ENCODE measurements around the gene SETD1B. TPM values are rescaled to one million over a fixed set of nuclear protein-coding genes. Genes with fewer than 3 reads are reported as not detected.
"Not testable (repeated sequence)": the region's sequence is repeated elsewhere in the genome, so short reads cannot be mapped to it uniquely, and the experiment has no call there.

SETD1B gene
- 10 to 100 TPM; 13.8 to 16.7 TPM for total RNA-seq

DNA sequence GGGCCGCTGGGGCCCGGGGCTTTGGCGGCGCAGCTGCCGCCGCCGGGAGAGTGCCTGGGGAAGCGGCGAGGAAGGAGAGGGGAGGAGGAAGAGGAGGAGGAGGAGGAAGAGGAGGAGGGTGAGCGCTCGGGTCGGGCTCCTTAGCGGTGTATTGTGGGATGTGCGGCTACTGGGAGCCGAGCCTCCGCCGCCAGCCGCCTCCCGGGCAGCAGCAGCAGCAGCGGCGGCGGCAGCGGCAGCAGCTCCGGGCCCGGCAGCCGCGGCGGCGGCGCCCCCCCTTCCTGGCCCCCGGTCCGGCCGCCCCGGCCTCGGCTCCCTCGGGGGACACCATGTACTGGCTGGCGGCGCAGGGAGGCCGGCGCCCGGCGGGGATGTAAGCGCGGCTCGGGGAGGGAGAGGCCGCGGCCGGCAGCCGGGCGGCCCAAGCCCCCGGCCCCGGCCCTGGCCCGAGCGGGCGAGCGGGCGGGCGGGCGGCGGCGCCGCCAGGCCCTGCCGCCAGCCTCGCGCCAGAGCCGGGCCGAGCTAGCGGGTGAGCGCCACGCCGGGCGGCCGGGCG lies at the start of gene SETD1B:
Gene SETD1B (plus strand): TSS at position 149 of the 556 bp plus-strand sequence. CDS start 729 bp downstream, outside the sequence.
- peak; percentile 5 to 8 for ATAC-seq
- DNase-seq (ENCODE audit: low spot score in 2 of 2), result peak in 1 of 2 donors; percentile 49
- Mint-ChIP-seq H3K27ac (peak within 1 kb of the TSS; percentile 90 to 99), H3K9me3 (no peaks in the 10 kb centered on the region), H3K36me3 (peaks cover 37 to 38% of the 10 kb centered on the region in 2 donors)

DNA sequence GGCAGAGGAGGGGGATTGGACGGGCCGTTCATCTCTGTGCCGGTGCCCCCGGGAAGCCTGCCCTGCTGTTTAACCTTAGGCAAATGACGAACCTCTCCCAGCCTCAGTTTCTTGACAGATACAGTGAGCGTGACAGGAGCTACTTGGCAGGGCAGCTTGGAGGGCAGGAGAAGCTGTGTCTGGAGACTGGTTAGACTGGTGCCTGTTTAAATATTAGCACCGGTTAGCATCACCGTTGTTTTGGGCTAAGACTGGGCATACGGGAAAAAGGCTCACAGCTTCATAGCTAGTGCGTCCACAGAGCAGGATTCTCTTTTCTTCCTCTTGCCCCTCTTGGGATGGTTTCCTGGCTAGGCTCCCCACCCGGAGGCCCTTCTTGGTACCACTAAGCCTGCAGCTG lies 49.0 kb upstream of the SETD1B start:
- ATAC-seq (no peak), DNase-seq (ENCODE audit: low spot score in 2 of 2) (no peak)
- Mint-ChIP-seq H3K27ac (peak overlapping the region in 1 of 2 donors; percentile 67), H3K36me3 (no peaks in the 10 kb centered on the region), H3K9me3 (no peaks in the 10 kb centered on the region)

DNA sequence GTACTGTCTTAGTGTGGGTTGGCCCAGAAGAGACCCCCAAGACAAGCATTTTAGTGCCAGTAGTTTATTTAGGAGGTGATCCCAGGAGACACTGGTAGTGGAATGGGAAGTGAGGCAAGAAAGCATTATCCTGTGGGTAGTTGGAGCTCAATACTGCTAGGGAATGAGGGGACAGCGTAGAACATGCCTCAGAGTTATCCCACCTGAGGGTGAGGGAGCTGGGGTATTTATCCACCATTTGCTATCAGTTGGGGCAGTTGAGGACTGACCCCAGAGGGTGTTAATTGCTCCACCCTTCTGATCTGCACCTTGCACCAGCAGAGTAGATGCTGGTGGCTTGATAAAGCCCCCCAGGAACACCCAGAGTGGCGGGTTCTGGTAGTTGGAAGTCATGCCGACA lies 48.2 kb upstream of the SETD1B start:
- H3K27ac Mint-ChIP-seq, result no peak overlapping the region
- no peaks in the 10 kb centered on the region for H3K9me3 Mint-ChIP-seq

DNA sequence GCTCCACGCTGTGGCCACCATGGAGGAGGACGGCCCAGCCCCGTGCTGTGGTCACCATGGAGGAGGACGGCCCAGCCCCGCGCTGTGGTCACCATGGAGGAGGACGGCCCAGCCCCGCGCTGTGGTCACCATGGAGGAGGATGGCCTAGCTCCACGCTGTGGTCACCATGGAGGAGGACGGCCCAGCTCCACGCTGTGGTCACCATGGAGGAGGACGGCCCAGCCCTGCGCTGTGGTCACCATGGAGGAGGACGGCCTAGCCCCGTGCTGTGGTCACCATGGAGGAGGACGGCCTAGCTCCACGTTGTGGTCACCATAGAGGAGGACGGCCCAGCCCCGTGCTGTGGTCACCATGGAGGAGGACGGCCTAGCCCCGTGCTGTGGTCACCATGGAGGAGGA lies 45.3 kb upstream of the SETD1B start:
- H3K9me3 Mint-ChIP-seq; DNase-seq (ENCODE audit: low spot score in 2 of 2); ATAC-seq; H3K27ac Mint-ChIP-seq; H3K36me3 Mint-ChIP-seq: not testable (repeated sequence)

More for the DNA sequence above, 48.2 kb upstream of the SETD1B start:
- no peak for ATAC-seq
- no peak for DNase-seq (ENCODE audit: low spot score in 2 of 2)
- no peaks in the 10 kb centered on the region for H3K36me3 Mint-ChIP-seq

DNA sequence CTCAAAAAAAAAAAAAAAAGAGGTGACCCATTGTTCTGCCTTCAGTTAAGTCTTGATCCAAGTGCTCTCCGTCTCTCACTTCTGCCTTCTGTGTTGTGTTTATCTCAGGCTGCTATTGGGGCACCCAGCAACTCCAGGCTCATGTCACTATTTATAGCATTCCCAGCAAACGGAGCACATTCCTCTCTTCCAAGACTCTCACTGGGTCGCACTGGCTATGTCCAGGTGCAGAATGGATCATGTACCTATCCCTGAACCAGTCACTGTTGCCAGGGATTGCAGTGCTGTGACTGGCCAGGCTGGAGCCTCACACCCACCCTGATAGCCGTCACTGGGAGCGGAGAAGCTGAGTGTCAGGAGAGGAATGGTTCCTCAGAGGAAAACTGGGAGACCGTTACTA lies 41.5 kb upstream of the SETD1B start:
- ATAC-seq (no peak), DNase-seq (ENCODE audit: low spot score in 2 of 2) (no peak)
- Mint-ChIP-seq H3K27ac (peak overlapping the region in 1 of 2 donors; percentile 83), H3K36me3 (no peaks in the 10 kb centered on the region), H3K9me3 (no peaks in the 10 kb centered on the region)

DNA sequence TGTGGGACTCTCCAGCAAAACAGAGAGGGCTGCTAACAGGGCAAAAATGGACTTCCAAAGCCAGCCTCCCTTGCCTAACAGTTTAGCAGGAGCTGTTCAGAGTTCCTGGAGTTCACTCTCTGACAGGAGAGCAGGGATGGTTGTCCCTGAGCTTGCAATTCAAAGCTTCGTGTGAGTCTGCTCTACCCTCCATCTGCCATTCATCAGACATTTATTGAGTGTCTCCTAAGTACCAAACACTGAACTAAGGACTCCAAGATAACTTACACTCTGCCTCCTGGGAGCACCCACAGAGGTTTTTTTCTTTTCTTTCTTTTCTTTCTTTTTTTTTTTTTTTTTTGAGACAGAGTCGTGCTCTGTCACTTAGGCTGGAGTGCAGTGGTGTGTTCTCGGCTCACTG lies 39.0 kb upstream of the SETD1B start:
- ATAC-seq, result no peak
- no peak for DNase-seq (ENCODE audit: low spot score in 2 of 2)
- Mint-ChIP-seq H3K36me3 (no peaks in the 10 kb centered on the region), H3K9me3 (no peaks in the 10 kb centered on the region), H3K27ac (peak overlapping the region in 1 of 2 donors; percentile 44)

DNA sequence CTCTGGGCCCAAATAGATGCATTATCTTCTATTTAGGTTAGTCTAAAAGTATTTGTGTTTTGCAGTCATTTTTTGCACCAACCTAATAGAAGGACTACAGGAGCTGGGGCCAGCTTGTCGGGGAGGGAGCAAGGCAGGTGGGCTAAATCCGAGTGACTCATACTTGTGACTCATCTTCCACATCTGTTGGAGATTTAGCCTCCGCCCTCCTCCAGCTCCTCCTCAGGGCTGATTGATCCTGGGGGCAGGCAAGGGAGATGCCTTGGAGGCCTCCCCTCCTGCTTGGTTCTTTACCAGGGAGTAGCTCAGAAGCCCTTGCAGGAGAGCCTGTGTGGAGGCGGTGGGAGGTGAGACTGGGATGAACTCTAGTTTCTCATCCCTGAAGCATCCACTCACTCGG lies 38.2 kb upstream of the SETD1B start:
- no peak overlapping the region for H3K27ac Mint-ChIP-seq
- DNase-seq (ENCODE audit: low spot score in 2 of 2) (no peak), ATAC-seq (no peak)
- H3K36me3 Mint-ChIP-seq, result no peaks in the 10 kb centered on the region
- no peaks in the 10 kb centered on the region for H3K9me3 Mint-ChIP-seq

DNA sequence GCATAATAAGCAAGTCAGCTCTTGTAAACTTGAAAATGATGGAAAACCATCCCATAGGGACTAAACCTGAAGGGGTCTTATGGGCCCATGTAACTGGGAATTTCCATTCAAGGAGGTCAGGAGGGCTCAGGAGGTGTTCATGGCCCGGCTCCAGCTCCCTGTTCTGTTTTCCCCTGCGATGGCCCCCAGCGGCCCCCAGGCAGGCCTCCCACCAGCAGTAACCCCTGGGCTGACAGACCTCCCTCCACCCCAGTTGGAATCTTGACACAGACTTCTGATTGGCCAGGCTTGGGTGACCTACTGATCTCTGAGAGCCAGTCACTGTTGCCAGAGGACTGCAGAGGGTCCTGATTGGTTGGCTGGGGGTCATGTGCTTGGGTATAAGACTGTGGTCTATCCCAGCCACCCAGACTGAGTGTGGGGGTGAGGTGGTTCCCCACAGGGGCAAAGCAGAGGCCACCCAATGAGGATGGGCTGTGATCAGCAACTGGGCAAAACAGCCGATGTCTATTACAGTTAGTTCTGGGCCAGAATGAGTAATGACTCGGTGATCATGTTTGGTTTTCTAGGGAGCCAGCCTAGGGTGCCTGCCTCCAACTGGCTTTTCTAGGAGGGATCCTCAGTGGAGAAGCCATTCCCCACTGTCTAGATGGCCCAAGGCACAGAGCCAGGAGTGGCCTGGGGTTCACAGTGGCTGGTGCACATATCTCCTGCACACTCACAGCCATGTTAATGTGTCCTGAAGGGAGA lies 37.3 kb upstream of the SETD1B start:
- DNase-seq (ENCODE audit: low spot score in 2 of 2) (no peak), ATAC-seq (peak; percentile 49 to 59)
- no peaks in the 10 kb centered on the region for H3K9me3 Mint-ChIP-seq
- no peak overlapping the region for H3K27ac Mint-ChIP-seq
- H3K36me3 Mint-ChIP-seq, result no peaks in the 10 kb centered on the region

DNA sequence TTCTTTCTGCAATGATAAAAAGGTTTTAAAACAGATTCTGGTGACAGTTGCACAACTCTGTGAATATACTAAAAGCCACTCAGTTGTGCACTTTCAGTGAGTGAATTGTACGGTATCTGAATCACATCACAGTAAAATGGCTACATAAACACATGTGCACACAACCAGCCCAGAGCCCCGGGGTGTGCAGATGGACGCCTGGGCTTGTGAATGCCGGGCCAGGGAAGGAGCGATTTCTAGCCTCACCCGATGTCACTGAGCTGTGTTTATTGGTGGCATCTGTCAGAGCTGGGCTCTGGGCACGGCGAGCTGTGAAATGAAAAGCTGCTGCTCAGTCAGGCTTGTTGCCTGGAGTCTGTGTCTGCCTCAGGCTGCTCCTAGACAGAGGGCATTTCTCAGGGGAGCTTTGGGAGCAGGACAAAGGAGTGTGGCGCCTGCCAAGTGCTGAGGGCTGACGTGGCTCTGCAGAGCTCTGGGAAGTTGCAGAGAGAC lies 36.2 kb upstream of the SETD1B start:
- H3K9me3 Mint-ChIP-seq, result no peaks in the 10 kb centered on the region
- H3K27ac Mint-ChIP-seq, result no peak overlapping the region
- DNase-seq (ENCODE audit: low spot score in 2 of 2) (no peak), ATAC-seq (no peak)
- no peaks in the 10 kb centered on the region for H3K36me3 Mint-ChIP-seq

DNA sequence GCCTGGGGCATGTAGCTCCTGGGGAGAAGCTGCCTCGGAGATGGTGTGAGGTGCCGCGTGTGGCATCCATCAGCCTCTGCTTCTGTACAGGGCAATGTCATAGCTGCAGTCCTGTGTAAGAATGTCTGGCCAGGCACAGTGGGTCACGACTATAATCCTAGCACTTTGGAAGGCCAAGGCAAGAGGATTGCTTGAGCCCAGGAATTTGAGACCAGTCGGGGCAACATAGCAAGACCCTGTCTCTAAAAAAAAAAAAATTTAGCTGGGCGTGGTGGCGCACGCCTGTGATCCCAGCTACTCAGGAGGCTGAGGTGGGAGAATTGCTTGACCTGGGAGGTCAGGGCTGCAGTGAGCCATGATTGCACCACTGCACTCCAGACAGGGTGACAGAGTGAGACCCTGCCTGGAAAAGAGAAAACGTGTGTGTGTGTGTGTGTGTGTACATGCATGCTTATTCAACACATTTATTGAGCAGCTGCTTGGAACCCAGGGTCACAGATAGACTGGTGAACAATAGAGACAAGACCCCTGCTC lies 34.4 kb upstream of the SETD1B start:
- DNase-seq (ENCODE audit: low spot score in 2 of 2) (no peak), ATAC-seq (no peak)
- no peak overlapping the region for H3K27ac Mint-ChIP-seq
- no peaks in the 10 kb centered on the region for H3K9me3 Mint-ChIP-seq
- H3K36me3 Mint-ChIP-seq, result no peaks in the 10 kb centered on the region

DNA sequence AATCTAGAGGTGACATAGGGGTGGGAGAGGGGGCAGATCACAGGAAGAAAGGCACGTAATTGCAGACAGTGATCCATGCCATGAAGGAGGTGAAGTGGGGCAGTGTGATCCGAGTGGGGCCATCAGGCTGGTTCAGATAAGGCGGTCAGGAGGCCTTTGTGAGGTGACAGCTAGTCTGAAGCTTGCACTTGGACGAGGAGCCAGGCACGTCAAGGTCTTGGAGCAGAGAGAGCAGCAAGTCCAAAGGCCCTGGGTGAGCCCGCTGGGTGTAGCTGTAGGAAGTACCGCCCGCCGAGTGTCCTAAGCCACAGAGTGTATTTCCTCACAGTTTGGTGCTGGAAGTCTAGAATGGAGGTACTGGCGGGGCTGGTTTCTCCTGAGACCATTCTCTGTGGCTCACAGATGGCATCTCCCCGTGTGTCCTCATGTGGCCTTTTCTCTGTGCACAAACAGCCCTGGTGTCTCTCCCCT lies 33.9 kb upstream of the SETD1B start:
- no peaks in the 10 kb centered on the region for H3K9me3 Mint-ChIP-seq
- H3K27ac Mint-ChIP-seq, result no peak overlapping the region
- DNase-seq (ENCODE audit: low spot score in 2 of 2) (no peak), ATAC-seq (no peak)
- no peaks in the 10 kb centered on the region for H3K36me3 Mint-ChIP-seq

DNA sequence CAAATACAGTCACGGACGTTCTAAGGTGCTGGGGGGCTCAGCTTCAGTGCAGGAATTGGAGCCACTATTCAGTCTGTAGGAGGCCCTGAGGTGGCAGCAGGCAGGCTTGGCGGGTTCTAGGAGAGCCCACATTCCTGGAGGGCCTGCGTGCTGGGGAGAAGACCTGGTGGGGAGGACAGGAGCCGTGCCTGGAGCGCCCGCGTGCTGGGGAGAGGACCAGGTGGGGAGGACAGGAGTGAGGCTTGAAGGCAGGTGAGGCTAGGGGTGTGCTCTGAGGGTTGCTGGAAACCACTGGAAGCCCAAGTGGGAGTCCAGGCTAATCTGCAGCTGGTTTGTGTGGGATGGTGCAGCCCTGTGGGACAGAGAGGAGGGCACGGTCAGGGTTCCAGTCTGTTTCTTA lies 33.4 kb upstream of the SETD1B start:
- DNase-seq (ENCODE audit: low spot score in 2 of 2) (no peak), ATAC-seq (no peak)
- Mint-ChIP-seq H3K27ac (no peak overlapping the region), H3K9me3 (no peaks in the 10 kb centered on the region), H3K36me3 (no peaks in the 10 kb centered on the region)

DNA sequence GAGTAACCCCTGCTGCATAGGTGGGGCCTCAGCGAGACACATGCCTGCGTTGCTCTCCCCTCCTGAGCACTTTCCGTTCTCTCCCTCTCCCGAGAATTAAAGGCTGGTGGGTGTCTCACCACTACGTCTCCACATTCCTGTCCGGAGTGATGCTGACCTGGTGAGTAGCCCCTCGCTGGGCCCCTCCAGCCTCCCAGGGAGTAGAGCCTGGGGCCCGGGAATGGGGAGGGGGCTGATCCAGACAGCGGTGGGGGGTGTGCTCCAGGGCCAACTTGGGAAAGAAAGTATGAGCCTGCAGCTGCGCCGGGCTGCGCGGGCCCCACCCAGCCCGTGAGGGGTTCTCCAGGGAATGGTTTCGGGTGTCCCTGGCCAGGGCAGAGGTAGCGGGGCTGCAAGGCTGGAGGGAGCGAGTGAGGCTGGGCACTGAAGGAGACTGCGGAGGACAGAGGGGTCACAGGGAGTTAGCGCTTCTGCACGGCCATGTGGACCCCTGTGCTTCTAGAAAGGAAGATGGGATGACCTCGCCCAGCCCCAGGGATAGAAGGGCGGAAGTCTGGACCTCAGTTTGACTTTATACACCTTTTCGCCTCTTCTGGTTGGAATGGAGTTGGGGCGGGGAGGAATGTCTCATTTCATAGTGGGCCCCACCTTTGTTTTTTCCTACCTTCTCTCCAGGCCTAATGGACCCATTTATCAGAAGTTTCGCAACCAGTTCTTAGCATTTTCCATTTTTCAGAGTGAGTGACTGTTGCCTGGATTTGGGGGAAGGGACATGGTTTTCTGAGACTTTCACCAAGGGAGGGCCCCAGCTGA lies 32.8 kb upstream of the SETD1B start:
- Mint-ChIP-seq H3K9me3 (no peaks in the 10 kb centered on the region), H3K36me3 (no peaks in the 10 kb centered on the region), H3K27ac (peak overlapping the region in 1 of 2 donors; percentile 54)
- DNase-seq (ENCODE audit: low spot score in 2 of 2) (no peak), ATAC-seq (no peak)

DNA sequence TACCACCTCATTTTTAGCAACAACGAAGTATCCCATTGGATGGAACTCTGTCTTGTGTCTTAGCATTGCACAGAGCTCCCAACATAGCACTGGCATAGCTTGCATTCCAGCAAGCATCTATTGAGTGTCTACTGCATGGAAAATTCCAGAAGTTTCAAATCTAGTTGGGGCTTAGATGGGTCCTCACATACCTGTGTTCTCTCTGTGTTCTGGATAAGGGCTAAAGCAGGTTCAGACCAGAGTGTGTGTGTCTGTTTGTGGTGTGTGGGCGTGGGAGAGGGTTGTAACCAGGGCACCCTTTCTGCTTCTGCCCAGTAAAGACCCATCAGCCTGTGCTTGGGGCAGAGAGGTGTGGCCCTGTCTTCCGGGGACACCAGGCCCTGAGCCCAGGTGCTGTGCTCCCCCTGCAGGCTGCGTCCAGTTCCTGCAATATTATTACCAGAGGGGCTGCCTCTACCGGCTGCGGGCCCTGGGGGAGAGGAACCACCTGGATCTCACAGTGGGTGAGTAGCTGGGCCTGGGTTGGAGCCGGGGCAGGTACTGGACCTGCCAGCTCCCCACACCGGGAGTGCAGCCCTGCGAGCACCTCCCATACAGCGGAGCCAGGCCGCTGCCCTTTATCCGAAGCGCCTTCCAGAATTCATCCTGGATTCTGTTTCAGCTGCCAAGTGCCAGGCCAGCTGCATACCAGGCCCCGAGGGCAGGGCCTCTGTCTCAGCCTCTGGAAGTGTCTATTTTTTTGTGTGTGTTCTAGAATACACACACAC lies 30.6 kb upstream of the SETD1B start:
- Mint-ChIP-seq H3K27ac (no peak overlapping the region), H3K36me3 (no peaks in the 10 kb centered on the region), H3K9me3 (no peaks in the 10 kb centered on the region)
- DNase-seq (ENCODE audit: low spot score in 2 of 2), result peak in 1 of 2 donors; percentile 82
- peak; percentile 83 to 85 for ATAC-seq

DNA sequence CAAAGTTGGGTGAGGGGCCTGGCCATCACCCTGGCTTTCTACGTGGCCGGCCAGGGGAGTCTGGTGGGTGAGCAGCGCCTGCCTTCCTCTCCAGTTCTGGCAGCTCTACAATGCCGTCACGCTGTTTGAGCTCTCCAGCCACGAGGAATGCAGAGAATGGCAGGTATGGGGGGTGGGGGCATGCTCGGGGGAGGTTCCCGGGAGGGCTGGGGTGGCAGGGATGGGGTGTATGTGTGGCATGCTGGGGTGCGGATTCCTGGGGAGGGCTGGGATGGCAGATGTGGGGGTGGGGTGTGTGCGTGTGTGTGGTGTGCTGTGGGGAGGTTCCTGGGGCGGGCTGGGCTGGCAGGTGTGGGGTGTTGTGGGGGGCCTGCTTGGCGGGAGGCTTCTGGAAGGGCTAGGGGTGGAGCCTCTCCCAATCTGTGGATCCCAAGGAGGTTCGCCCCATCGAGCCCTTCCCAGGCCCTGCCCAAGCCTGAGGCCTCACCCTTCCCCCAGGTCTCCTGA lies 28.8 kb upstream of the SETD1B start:
- Mint-ChIP-seq H3K27ac (peak overlapping the region in 1 of 2 donors; percentile 73), H3K36me3 (no peaks in the 10 kb centered on the region), H3K9me3 (no peaks in the 10 kb centered on the region)
- DNase-seq (ENCODE audit: low spot score in 2 of 2), result no peak
- ATAC-seq, result no peak

DNA sequence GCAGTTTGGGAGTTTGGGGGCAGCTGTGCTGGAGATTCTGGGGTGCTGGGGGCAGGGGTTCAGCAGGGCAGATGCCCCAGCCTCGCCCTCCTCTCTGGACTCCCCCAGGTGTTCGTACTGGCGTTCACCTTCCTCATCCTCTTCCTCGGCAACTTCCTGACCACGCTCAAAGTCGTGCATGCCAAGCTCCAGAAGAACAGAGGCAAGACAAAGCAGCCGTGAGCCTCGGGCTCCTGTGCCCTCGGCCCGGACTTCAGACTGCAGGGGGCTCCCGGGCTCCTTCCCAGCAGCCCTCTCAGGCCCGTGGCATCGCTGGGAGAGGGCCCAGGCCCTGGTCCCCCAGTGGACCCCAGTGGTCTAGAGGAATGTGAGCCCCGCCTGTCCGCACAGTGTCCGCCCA lies 28.3 kb upstream of the SETD1B start:
- Mint-ChIP-seq H3K36me3 (no peaks in the 10 kb centered on the region), H3K27ac (peak overlapping the region in 1 of 2 donors; percentile 73), H3K9me3 (no peaks in the 10 kb centered on the region)
- ATAC-seq, result no peak
- no peak for DNase-seq (ENCODE audit: low spot score in 2 of 2)
